Ovary (tissue), 9 donors: ENCODE measurements around the gene KLK4. TPM values are rescaled to one million over a fixed set of nuclear protein-coding genes. Genes with fewer than 3 reads are reported as not detected.

Experiments used
- DNase-seq, 5 donors: peaks; one replicate each; pipeline ENCODE4 v3.0.0-alpha.2; 2019 to 2020
- H3K27ac ChIP-seq, 2 donors: fragments of 200-600 bp; one replicate each; pipeline versions ENCODE4 v1.5.1 to v1.8.0; 2019 to 2022
- H3K27me3 ChIP-seq: fragments of 200-600 bp; one replicate; pipeline ENCODE4 v1.8.0; 2022
- H3K36me3 ChIP-seq: fragments of 200-600 bp; sonication (generic); one replicate; pipeline ENCODE4 v1.5.1; 2019
- H3K4me1 ChIP-seq: one replicate; pipeline ENCODE4 v1.8.1; 2013; ENCODE audit warnings: mild to moderate bottlenecking, moderate library complexity; ENCODE audit not compliant: insufficient read depth
- H3K4me3 ChIP-seq: fragments of 200-600 bp; sonication (generic); one replicate; pipeline ENCODE4 v1.5.1; 2017
- H3K9me3 ChIP-seq, 2 donors: fragments of 200-600 bp in 1 of 2; sonication (generic) in 1 of 2; one replicate each; pipeline versions ENCODE4 v1.5.1 to v1.8.1; 2013 to 2019; ENCODE audit warnings: mild to moderate bottlenecking in 1 of 2, moderate library complexity in 1 of 2
- EP300 ChIP-seq: sonication (generic); formaldehyde crosslinking; IDR thresholded peaks from one replicate; pipeline ENCODE4 v1.6.1; 2017; ENCODE audit warnings: antibody characterized with exemption
- POLR2A ChIP-seq: fragments of 450-650 bp; IDR thresholded peaks from one replicate; pipeline ENCODE4 v1.6.1; 2017; ENCODE audit warnings: antibody characterized with exemption, mild to moderate bottlenecking, moderate library complexity
- WGBS, 3 donors: extraction: QIAGEN DNeasy Blood & Tissue Kit in 1 of 3; methylation state at CpG; one replicate each; pipeline versions ENCODE4 v1.1.5 to v1.1.7; 2013 to 2017; 5-methylcytosine and 5-hydroxymethylcytosine counted together
- intact Hi-C, 4 donors: fragments of 100-400 bp; cut with DNase I; formaldehyde crosslinking; loops; one replicate each; pipeline versions ENCODE4 v1.11.0 to v1.15.1; 2022 to 2023
- polyA plus RNA-seq, 2 donors: library from polyadenylated mRNA; stranded (reverse); fragments of 200-250 nt in 1 of 2; fragments of 350-450 nt in 1 of 2; fragmentation: Illumina TruSeq in 1 of 2; extraction: RNeasy Lipid Tissue Mini Kit (QIAGEN cat#74804) in 1 of 2; gene quantifications; one replicate each; pipeline ENCODE4 v1.2.3, GENCODE V29; 2013 to 2014
- total RNA-seq, 7 donors: library from RNA; depleted of rRNA in 2 of 7; stranded (reverse); fragments of >200 nt in 2 of 7; fragmentation: NEBNext Ultra II Directional in 3 of 7; extraction: Animal tissue kit (Norgen Biotek cat#: 25700) in 3 of 7; gene quantifications; one replicate each; pipeline versions ENCODE4 v1.1.0 to v1.2.4, GENCODE V29; 2016 to 2023
- TF ChIP-seq, protein P1 (sequence below), 3 donors: fragments of 450-650 bp in 2 of 3; fragments of 200-600 bp in 1 of 3; IDR thresholded peaks; one replicate each; pipeline versions ENCODE4 v1.5.1 to v1.8.0; 2016 to 2022; ENCODE audit warnings: antibody characterized with exemption in 3 of 3, mild to moderate bottlenecking in 1 of 3
- donor health status: DM: no; HTN: no; CAD: no; lungs with moderate emphysema.
- donor health status: DM: no; HTN: no; CAD: no.
- donor health status: Bipolar disorder and iron deficiency.
- donor health status: DM: yes; HTN: yes; CAD: no.
- donor health status: DM: no; HTN: no; CAD: no.
- donor health status: DM: yes; HTN: yes; CAD: no.

Gene KLK4
- total and polyA plus RNA-seq, 9 donors: 0.58 TPM; not detected in 8

DNA sequence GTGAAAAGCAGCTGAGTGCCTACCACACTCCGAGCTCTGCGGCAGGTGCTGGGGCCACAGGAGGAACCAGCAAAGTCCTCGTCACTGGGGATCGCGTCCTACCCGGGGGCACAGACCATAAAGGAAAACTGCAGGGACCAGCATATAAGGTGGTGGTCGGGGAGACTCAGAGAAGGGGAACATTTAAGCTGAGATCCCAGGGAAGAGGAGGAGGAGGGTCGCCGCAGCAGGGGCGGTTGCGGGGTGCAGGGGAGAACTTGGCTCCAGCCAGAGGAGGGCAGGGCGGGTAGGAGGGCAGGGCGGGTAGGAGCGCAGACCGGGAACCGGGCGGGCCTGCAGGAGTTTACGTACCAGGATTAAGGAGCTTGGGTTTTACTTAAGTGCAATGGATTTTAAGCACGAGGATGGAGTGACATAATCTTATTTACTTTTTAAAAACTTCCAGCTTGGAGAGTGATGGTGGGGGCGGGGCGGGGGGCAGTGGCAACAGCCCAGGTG is 956 bp upstream of the KLK4 start:
- Histone ChIP-seq H3K4me3 (no peak overlapping the region), H3K27me3 (no peaks in the 10 kb centered on the region), H3K36me3 (no peaks in the 10 kb centered on the region), H3K9me3 (no peaks in the 10 kb centered on the region), H3K27ac (no peak overlapping the region), H3K4me1 (no peaks in the 10 kb centered on the region)
- WGBS, 3 donors: 14 to 18% (median 16%) methylated on average over 21 of the region's 21 CpGs
- TF ChIP-seq POLR2A (no peak), EP300 (no peak)
- TF ChIP-seq, protein P1, sequence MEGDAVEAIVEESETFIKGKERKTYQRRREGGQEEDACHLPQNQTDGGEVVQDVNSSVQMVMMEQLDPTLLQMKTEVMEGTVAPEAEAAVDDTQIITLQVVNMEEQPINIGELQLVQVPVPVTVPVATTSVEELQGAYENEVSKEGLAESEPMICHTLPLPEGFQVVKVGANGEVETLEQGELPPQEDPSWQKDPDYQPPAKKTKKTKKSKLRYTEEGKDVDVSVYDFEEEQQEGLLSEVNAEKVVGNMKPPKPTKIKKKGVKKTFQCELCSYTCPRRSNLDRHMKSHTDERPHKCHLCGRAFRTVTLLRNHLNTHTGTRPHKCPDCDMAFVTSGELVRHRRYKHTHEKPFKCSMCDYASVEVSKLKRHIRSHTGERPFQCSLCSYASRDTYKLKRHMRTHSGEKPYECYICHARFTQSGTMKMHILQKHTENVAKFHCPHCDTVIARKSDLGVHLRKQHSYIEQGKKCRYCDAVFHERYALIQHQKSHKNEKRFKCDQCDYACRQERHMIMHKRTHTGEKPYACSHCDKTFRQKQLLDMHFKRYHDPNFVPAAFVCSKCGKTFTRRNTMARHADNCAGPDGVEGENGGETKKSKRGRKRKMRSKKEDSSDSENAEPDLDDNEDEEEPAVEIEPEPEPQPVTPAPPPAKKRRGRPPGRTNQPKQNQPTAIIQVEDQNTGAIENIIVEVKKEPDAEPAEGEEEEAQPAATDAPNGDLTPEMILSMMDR (IDR thresholded peaks at IDR 0.05): no peak
- no peak for DNase-seq
- intact Hi-C loops: no loop called here

DNA sequence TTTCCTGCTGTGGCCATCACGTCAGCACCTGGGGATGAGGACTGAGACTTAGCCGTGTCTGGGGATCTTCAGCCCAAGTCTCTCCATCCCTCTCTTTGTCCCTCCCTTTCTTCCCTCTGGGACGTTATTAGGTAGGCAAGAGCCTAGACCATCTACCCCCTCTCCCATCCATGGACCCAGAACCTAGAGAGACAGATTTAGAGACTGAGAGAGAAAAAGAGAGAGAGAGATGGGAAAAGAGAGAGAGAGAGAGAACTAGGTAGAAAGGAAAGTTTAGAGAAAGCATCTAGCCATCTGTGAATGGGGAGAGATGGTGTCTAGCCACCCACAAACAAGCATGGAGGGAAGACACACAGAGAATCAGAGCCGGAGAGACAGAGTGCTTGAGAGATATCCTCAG is 473 bp downstream of the KLK4 start:
- no peak for TF ChIP-seq POLR2A
- TF ChIP-seq, protein P1 (IDR thresholded peaks at IDR 0.05): no peak
- no peak for TF ChIP-seq EP300
- intact Hi-C loops: no loop called here

DNA sequence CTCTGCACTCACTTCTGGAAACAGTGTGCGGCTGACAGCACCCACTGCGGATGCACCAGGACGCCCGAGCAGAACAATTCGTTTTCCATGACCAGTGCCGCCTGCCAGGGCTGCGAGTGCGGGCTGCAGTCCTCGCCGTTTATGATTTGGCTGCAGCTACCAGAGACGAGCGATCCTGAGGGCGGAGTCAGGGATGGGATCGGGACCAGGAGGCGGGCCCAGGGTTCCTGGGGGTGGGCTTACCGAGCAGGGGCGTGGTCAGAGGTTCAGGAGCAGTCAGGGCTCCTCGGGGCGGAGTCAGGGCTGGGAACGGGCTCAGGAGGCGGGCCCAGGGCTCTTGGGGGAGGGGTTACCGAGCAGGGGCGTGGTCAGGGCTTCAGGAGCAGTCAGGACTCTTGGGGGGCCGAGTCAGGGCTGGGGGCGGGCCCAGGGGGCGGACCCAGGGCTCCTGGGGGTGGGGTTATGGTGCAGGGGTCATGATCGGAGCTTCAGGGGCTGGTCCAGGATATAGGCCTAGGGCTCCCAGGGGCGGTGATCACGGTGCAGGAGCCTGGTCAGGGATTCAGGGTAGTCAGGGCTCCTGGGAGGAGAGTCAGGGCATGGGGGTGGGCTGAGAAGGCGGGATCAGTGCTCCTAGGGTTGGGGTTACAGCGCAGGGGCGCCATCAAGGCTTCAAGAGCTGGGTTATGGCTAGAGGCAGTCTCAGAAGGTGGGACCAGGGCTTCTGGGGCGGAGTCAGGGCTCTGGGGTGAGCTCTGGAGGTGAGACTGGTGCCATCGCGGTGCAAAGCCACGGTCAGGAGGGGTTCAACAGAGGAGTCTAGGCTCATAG is 1.7 kb downstream of the KLK4 start:
- Histone ChIP-seq H3K4me1 (no peaks in the 10 kb centered on the region), H3K36me3 (no peaks in the 10 kb centered on the region), H3K4me3 (no peak overlapping the region), H3K9me3 (no peaks in the 10 kb centered on the region), H3K27me3 (no peaks in the 10 kb centered on the region), H3K27ac (no peak overlapping the region)
- intact Hi-C loops: no loop called here
- DNase-seq: peak in 1 of 5 donors; percentile 48
- WGBS, 3 donors: 2 to 4% (median 3%) methylated on average over 33 to 36 of the region's 36 CpGs
- TF ChIP-seq, protein P1 (IDR thresholded peaks at IDR 0.05): no peak
- TF ChIP-seq EP300: no peak
- no peak for TF ChIP-seq POLR2A

More for the DNA sequence above, 473 bp downstream of the KLK4 start:
- H3K36me3 ChIP-seq: no peaks in the 10 kb centered on the region
- H3K4me3 ChIP-seq: no peak overlapping the region
- DNase-seq: no peak
- H3K27me3 ChIP-seq: no peaks in the 10 kb centered on the region
- H3K27ac ChIP-seq: no peak overlapping the region
- no peaks in the 10 kb centered on the region for H3K9me3 ChIP-seq
- 51 to 57% (median 56%) methylated on average over 4 of the region's 4 CpGs for WGBS, 3 donors
- H3K4me1 ChIP-seq: no peaks in the 10 kb centered on the region

DNA sequence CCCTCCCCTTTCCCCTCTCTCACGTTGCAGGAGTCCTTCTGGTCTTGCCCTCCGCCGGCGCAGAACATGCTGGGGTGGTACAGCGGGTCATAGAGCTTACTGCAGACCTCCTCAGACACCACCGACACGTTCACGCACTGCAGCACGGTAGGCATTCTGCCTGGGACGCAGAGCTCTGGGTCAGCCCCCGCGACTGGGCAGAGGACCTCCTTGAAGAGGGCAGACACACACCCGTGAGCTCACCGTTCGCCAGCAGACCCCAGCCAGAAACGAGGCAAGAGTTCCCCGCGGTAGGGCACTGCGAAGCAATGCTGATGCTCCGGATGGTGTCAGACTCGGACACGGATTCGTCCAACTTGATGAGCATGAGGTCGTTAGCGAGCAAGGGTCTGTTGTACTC is 2.9 kb downstream of the KLK4 start:
- Histone ChIP-seq H3K4me3 (no peak overlapping the region), H3K27ac (no peak overlapping the region), H3K9me3 (no peaks in the 10 kb centered on the region), H3K36me3 (no peaks in the 10 kb centered on the region), H3K27me3 (no peaks in the 10 kb centered on the region), H3K4me1 (no peaks in the 10 kb centered on the region)
- WGBS, 3 donors: 60 to 62% (median 62%) methylated on average over 25 of the region's 25 CpGs
- DNase-seq: no peak
- TF ChIP-seq, protein P1 (IDR thresholded peaks at IDR 0.05): no peak
- TF ChIP-seq POLR2A (no peak), EP300 (no peak)
- intact Hi-C loops: no loop called here
